Heart right ventricle (tissue), 16 donors: ENCODE measurements around the gene ADRA1B. TPM values are rescaled to one million over a fixed set of nuclear protein-coding genes. Genes with fewer than 3 reads are reported as not detected.

Source experiments
- ATAC-seq, 8 donors: fragments of 200-7000 bp; cut with Tn5 transposase; one replicate each; pipeline ENCODE4 v1.9.1; 2020; ENCODE audit warnings: mild to moderate bottlenecking in 8 of 8, moderate library complexity in 8 of 8, moderate number of reproducible peaks in 1 of 8
- DNase-seq, 2 donors: peaks; one replicate each; pipeline ENCODE4 v3.0.0-alpha.2; 2020
- H3K27ac ChIP-seq, 10 donors: fragments of 200-600 bp; sonication (generic) in 2 of 10; one replicate each; pipeline versions ENCODE4 v1.5.0 to v1.8.0; 2020 to 2022; ENCODE audit warnings: mild to moderate bottlenecking in 3 of 10
- H3K27me3 ChIP-seq, 7 donors: fragments of 200-600 bp; one replicate each; pipeline ENCODE4 v1.8.0; 2021 to 2022; ENCODE audit warnings: mild to moderate bottlenecking in 2 of 7
- H3K36me3 ChIP-seq, 9 donors: fragments of 200-600 bp; sonication (generic) in 1 of 9; one replicate each; pipeline versions ENCODE4 v1.5.0 to v1.8.0; 2020 to 2022; ENCODE audit warnings: mild to moderate bottlenecking in 2 of 9
- H3K4me1 ChIP-seq, 9 donors: fragments of 200-600 bp; sonication (generic) in 1 of 9; one replicate each; pipeline versions ENCODE4 v1.5.0 to v1.8.0; 2020 to 2022; ENCODE audit warnings: mild to moderate bottlenecking in 4 of 9
- H3K4me3 ChIP-seq, 10 donors: fragments of 200-600 bp; sonication (generic) in 2 of 10; one replicate each; pipeline versions ENCODE4 v1.5.0 to v1.8.0; 2020 to 2022; ENCODE audit warnings: mild to moderate bottlenecking in 7 of 10, moderate library complexity in 2 of 10
- H3K9me3 ChIP-seq, 11 donors: fragments of 200-600 bp in 10 of 11; sonication (generic) in 2 of 11; one replicate each; pipeline versions ENCODE4 v1.5.0 to v1.8.0; 2013 to 2022; ENCODE audit warnings: mild to moderate bottlenecking in 2 of 11, control low read depth in 1 of 11, moderate library complexity in 1 of 11
- WGBS, 2 donors: extraction: QIAGEN DNeasy Blood & Tissue Kit; methylation state at CpG; one replicate each; pipeline ENCODE4 v1.1.7; 2013; ENCODE audit warnings: inconsistent platforms in 1 of 2; 5-methylcytosine and 5-hydroxymethylcytosine counted together
- intact Hi-C, 10 donors: fragments of 100-400 bp; cut with DNase I; formaldehyde crosslinking; loops; one replicate each; pipeline versions ENCODE4 v1.11.1 to v1.14.2; 2022
- polyA plus RNA-seq, 2 donors: library from polyadenylated mRNA; stranded (reverse); fragments of 200-250 nt; gene quantifications; one replicate each; pipeline ENCODE4 v1.2.3, GENCODE V29; 2013
- total RNA-seq, 10 donors: library from RNA; stranded (reverse); fragmentation: NEBNext Ultra II Directional in 3 of 10; extraction: Animal tissue kit (Norgen Biotek cat#: 25700) in 3 of 10; gene quantifications; one replicate each; pipeline versions ENCODE4 v1.2.1 to v1.2.4, GENCODE V29; 2021 to 2023
- TF ChIP-seq, protein P1 (sequence below), 9 donors: fragments of 200-600 bp; sonication (generic) in 2 of 9; IDR thresholded peaks; one replicate each; pipeline versions ENCODE4 v1.5.0 to v1.8.0; 2021 to 2022; ENCODE audit warnings: antibody characterized with exemption in 9 of 9, mild to moderate bottlenecking in 5 of 9, moderate library complexity in 1 of 9
- donor health status: Arrhythmogenic right ventricular cardiomyopathy.
- donor health status: ischemic (EF 13 %, LVEDD 7.1; RV severe dilation, severe dysfunction).
- donor health status: healthy with polysubstance abuse.
- donor health status: DM: no; HTN: yes; CAD: no.
- donor health status: DM: no; HTN: no; CAD: no.
- donor health status: ischemic (EF 25% LVEDD 6.9; RV normal size, moderate dysfunction).
- donor health status: ischemic (EF 25% LVEDD 5.7; RV mildly dilated, moderate dysfunction).
- donor health status: healthy.
- donor health status: DM: yes; HTN: yes; CAD: no.
- donor health status: Ischemic cardiomyopathy.
- donor health status: ischemic (EF 35%, LVEDD 5.7; RV mildly dilated, moderate dysfunction).
- donor health status: nonischemic (EF 11% LVEDD 7.7; RV severe dilation, severe dysfunction).
- donor health status: DM: yes; HTN: yes; CAD: no.
- donor health status: PGD.
- donor health status: ischemic (EF 29% LVEDD 5.4; RV normal size, mild dysfunction).
- donor health status: nonischemic (EF 23%, LVEDD 6.1; RV moderate dilation, normal function).

ADRA1B gene
- total and polyA plus RNA-seq, 12 donors = 0.44 to 4.1 (median 1.8) TPM

DNA sequence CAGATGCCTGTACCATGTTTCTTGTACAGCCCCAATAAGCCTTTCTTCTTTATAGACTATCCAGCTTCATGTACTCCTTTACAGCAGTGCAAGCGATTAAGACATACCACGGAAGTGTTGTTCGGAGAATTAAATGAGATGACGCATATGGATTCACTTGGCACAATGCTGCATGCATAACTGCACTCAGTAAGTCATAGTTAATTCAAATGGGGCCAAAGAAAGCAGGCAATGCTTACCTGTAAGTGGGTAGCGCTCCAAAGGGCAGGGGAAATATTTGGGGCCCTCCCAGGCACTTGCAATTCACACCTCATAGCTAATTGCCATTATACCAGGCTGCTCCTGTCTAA is 7.7 kb upstream of the ADRA1B start:
- H3K36me3 ChIP-seq = no peaks in the 10 kb centered on the region
- DNase-seq (no peak), ATAC-seq (no peak)
- no peak overlapping the region for H3K27ac ChIP-seq
- intact Hi-C loops = no loop called here
- peaks cover 0 to 8% (median 0%) of the 10 kb centered on the region in 7 donors for H3K27me3 ChIP-seq
- peaks cover 0 to 14% (median 9%) of the 10 kb centered on the region in 9 donors for H3K4me1 ChIP-seq
- TF ChIP-seq, protein P1, sequence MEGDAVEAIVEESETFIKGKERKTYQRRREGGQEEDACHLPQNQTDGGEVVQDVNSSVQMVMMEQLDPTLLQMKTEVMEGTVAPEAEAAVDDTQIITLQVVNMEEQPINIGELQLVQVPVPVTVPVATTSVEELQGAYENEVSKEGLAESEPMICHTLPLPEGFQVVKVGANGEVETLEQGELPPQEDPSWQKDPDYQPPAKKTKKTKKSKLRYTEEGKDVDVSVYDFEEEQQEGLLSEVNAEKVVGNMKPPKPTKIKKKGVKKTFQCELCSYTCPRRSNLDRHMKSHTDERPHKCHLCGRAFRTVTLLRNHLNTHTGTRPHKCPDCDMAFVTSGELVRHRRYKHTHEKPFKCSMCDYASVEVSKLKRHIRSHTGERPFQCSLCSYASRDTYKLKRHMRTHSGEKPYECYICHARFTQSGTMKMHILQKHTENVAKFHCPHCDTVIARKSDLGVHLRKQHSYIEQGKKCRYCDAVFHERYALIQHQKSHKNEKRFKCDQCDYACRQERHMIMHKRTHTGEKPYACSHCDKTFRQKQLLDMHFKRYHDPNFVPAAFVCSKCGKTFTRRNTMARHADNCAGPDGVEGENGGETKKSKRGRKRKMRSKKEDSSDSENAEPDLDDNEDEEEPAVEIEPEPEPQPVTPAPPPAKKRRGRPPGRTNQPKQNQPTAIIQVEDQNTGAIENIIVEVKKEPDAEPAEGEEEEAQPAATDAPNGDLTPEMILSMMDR (IDR thresholded peaks at IDR 0.05) = no peak
- no peak overlapping the region for H3K4me3 ChIP-seq
- 72 to 77% methylated on average over 5 of the region's 5 CpGs for WGBS, 2 donors
- no peaks in the 10 kb centered on the region for H3K9me3 ChIP-seq

- intact Hi-C loops = no loop called here
- DNase-seq = no peak
- TF ChIP-seq, protein P1 (IDR thresholded peaks at IDR 0.05) = no peak
- Histone ChIP-seq H3K27me3 (peaks cover 0 to 13% (median 0%) of the 10 kb centered on the region in 7 donors), H3K9me3 (no peaks in the 10 kb centered on the region), H3K36me3 (no peaks in the 10 kb centered on the region), H3K4me3 (no peak overlapping the region), H3K27ac (no peak overlapping the region), H3K4me1 (peaks cover 0 to 14% (median 9%) of the 10 kb centered on the region in 9 donors)
- no peak for ATAC-seq
- WGBS, 2 donors = 73 to 86% methylated on average over 3 of the region's 3 CpGs
Observed at GRCh38 chr5:159909126-159909525, 7.2 kb upstream of the ADRA1B start.

DNA sequence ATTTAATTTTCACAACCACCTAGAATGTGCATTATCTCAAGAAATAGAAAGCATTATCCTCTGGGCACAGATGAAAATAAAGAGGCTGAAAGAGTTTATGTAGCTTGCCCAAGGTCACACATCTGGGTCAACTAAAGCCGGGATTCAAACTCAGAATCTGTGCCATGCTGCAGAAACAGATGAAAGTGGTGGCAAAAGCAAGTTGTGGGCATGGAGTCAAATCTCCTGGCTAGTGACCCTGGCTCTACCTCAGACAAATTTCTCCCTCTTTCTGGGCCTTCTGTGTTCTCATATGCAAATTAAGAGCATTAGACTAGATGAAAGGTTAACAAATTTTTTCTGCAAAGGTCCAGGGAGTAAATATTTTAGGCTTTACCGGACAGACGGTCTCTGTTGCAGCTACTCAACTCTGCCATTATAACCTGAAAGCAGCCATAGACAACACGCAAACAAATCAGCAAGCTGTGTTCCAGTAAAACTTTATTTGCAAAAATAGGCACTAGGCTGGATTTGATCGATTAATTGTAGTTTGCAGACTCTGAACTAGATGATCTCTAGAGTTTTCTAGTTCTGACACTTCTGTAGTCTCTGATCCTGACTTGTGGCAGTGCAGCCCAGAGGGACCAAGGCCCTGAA is 6.0 kb upstream of the ADRA1B start:
- intact Hi-C loops = loop anchor here in 5 of 10 donors (10.0 kb wide), 4 partner anchors 136 to 466 kb away; no protein-coding TSS in a partner anchor
- H3K36me3 ChIP-seq = no peaks in the 10 kb centered on the region
- H3K4me3 ChIP-seq = no peak overlapping the region
- TF ChIP-seq, protein P1 (IDR thresholded peaks at IDR 0.05) = no peak
- 88 to 92% methylated on average over 5 of the region's 5 CpGs for WGBS, 2 donors
- H3K9me3 ChIP-seq = no peaks in the 10 kb centered on the region
- ATAC-seq (no peak), DNase-seq (no peak)
- peaks cover 0 to 18% (median 11%) of the 10 kb centered on the region in 9 donors for H3K4me1 ChIP-seq
- H3K27ac ChIP-seq = no peak overlapping the region
- peaks cover 0 to 24% (median 0%) of the 10 kb centered on the region in 7 donors for H3K27me3 ChIP-seq

- Histone ChIP-seq H3K4me1 (peaks cover 0 to 23% (median 11%) of the 10 kb centered on the region in 9 donors), H3K27me3 (peaks cover 0 to 29% (median 0%) of the 10 kb centered on the region in 7 donors), H3K27ac (no peak overlapping the region), H3K9me3 (no peaks in the 10 kb centered on the region), H3K4me3 (no peak overlapping the region), H3K36me3 (no peaks in the 10 kb centered on the region)
- intact Hi-C loops = loop anchor here in 5 of 10 donors (10.0 kb wide), 4 partner anchors 136 to 466 kb away; no protein-coding TSS in a partner anchor
- 64 to 67% methylated on average over 2 of the region's 2 CpGs for WGBS, 2 donors
- TF ChIP-seq, protein P1 (IDR thresholded peaks at IDR 0.05) = no peak
- no peak for DNase-seq
- ATAC-seq = no peak
Observed at GRCh38 chr5:159910843-159911229, 5.4 kb upstream of the ADRA1B start.
